HG03457 (cell line): Measurements from ENCODE around the gene ADARB2.

Experiments used
- ATAC-seq: cut with Tn5 transposase; IDR thresholded peaks from one replicate; pipeline ENCODE4 v1.9.1; 2021; ENCODE audit warnings: moderate number of reproducible peaks; ENCODE audit not compliant: unreplicated experiment

Gene ADARB2

GRCh38 chr10:1573981-1574380 lies 163.3 kb downstream of the ADARB2 start:
- no peak for ATAC-seq

DNA sequence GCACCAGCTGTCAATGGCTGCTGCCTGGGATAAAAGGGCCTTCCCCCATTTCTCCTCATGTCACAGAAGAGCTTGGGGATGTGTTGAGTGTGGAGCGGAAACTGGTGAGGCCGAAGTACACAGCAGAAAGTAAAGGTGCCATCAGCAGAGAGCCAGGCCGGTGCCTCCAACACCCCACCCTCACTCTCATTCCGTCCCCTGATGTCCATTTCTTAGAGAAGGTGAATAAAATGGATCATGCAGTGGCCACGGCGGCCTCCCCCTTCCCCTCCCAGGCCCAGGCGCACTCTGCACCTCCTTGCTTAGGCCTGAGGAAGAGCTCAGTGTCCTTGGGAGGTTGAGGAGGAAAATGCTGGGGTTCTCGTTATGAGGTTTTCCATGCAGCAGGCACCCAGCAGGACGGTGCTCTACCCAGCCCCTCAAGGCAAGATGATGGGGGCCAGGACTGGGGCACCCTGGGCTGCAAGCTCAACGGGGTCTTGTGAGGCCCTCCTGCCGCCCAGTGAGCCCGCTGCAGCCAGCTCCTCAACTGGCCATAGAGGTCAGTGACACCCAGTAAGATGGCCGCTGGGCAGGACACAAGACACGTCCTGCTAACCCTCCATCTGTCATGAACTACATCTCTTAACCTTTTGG lies 163.9 kb downstream of the ADARB2 start:
- no peak for ATAC-seq

DNA sequence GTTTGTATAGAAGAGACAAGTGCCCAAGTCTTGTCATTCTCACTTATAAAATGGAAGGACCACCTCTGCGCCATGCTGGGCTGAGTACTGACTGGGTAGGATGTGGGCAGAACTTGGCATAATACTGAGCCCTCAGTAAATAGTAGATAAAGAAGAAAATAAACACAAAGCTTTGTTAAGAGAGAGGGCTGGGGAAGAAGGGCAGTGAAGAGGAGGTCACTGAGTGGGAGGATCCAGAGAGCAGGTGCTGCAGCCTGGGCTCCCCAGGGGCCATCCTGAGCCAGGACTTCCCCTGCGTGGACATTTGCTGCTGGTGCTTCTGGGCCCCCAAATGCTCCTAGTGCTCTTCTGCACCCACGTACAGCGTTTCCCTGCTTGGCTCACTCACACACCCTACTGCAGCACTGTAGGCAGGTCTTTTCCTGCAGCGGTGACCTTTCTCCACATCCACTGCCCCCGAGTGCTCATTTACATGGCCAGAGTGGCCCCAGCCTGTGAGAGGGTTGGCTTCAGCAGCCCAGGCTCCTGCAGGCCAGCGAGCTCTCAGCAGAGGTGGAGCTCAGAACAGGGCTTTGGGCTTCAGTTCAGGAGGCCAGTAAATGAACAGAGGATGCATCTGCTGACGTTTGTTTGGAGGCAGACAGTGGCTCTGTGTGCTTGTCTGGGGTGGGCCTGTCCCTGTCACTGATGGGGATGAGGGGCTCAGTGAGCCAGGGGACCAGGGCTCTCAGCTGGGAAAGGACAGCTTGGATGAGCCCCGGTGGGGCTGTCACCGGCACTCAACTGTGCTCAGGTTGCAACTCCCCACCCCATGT lies 164.6 kb downstream of the ADARB2 start:
- no peak for ATAC-seq

GRCh38 chr10:1571587-1572237 lies 165.6 kb downstream of the ADARB2 start:
- ATAC-seq = no peak

GRCh38 chr10:1570416-1571051 lies 166.8 kb downstream of the ADARB2 start:
- ATAC-seq = no peak

DNA sequence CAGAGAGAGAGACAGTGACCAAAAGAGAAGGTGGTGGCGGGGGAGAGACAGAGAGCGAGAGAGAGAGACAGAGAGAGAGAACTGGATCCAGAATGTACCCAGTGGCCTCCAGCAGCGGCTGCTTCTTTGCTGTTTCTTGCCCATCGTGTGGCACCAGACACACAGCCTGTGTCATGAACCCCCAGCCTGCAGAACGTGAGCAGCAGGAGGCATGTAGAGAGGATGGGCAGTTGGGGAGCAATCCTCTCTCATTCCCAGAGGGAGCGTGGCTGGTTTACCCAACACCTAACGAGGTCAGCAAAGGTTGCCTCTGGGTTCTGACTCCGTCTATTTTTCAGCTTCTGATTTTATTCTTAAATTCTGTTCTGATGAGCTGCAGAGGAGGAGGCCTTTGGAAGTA lies 168.1 kb downstream of the ADARB2 start:
- no peak for ATAC-seq

DNA sequence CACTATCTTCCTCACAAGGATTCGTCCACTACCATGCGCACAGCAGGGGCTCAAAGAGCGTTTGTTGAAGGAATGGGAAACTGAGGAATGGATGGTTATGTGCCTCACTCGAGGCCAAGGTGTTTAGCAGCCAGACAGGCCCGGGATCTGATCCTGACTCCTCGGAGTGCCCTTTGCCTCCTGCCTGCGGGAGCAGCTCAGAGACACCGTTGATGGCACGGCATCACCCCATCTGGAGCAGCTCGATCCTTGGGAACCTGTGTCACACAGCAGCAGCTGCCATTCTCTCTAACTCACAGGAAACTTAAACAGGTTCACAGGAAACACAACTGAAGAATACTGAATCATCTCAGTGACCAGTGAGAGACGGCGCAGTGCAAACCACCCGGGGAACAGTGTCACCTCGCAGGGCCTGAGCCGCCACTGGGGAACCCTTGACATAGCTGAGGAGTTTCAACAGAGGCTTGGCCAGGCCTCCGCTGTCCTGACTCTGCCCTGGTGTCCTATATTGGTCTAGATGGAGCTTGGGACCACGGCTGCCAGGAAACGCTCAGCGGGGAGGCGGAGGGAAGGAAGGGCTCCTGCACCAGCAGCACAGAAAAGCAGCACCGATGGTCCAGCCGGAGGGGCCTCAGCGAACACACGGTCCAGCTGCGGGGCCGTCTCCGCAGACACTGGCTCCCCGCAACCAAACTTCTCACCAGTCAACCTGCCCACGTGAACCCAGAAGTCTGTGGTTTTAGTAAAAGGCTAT lies 169.4 kb downstream of the ADARB2 start:
- no peak for ATAC-seq

DNA sequence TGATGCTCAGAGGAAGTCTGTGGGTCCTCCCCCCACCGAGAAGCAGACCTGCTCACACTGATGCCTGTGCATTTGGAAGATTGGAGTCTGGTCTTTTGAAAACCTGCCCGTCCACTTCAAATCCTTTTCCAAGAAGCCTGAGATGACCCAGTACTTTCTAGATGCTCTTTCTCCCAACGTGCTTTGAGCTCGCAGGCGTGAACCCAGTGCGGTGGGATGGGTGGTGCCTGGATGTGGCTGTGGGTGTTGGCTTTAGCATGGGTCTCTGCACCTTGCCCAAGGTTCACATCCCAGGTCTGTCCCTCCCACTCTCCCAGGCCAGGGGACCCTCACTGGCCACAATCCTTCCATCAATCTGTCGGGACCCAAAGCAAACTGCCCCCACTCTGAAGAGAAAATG lies 170.2 kb downstream of the ADARB2 start:
- ATAC-seq = no peak

GRCh38 chr10:1564791-1565190 lies 172.5 kb downstream of the ADARB2 start:
- no peak for ATAC-seq

DNA sequence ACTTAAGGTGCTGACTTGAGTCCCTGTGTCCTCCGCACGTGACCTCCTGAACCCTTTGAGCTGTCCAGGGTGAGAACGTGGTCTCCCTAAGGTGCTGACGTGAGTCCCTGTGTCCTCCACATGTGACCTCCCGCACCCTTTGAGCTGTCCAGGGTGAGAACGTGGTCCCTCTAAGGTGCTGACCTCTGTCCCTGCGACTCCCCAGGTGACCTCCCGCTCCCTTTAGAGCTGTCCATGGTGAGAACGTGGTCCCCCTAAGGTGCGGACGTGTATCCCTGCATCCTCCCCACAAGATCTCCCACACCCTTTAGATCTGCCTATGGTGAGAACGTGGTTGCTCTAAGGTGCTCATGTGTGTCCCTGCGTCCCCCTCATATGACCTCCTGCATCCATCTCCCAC lies 174.3 kb downstream of the ADARB2 start:
- ATAC-seq = no peak

GRCh38 chr10:1561731-1562337 lies 175.5 kb downstream of the ADARB2 start:
- ATAC-seq = no peak

- no peak for ATAC-seq
These were observed 176.7 kb downstream of the ADARB2 start for GRCh38 chr10:1560535-1561192.

DNA sequence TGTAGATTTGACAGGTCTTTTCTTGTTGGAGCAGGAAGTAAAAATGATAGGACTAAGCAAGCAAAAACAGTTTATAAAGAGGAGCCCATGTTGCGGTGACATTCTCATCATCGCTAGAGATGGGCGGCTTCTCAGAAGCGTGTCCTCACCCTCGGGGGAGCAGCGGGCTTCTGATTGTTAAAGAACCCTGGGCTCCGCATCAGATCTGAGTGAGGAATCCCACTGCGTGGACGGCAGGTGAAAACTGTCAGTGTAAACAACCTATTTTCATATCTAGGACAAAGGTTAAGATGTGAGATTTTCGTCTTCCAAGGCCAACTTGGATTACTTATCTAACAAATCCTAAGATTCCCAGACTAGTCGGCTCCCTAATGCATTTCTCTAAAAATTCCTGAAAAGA lies 177.6 kb downstream of the ADARB2 start:
- ATAC-seq = no peak

- ATAC-seq = no peak
These were observed 178.0 kb downstream of the ADARB2 start for GRCh38 chr10:1559311-1559710.

- no peak for ATAC-seq
These were observed 178.4 kb downstream of the ADARB2 start for GRCh38 chr10:1558906-1559305.

GRCh38 chr10:1557081-1557480 lies 180.2 kb downstream of the ADARB2 start:
- ATAC-seq = no peak

DNA sequence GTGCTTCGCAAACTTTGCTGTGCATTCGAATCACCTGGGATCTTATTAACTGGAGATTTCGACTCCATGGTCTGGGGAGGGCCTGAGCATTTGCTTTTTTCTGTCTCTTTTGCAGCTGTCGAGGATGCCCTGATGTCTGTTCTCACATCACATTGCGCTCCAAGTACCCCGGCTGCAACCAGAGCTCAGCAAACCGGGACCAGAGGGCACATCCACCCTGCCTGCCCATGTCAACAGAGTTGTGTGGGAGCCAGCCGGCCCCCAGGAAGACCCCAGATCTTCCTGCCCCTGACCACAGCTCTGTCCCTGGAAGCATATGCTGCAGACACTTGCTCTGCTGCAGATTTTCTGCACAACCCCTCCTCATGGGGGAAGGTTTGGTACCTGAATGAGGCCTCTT lies 180.8 kb downstream of the ADARB2 start:
- ATAC-seq = no peak

DNA sequence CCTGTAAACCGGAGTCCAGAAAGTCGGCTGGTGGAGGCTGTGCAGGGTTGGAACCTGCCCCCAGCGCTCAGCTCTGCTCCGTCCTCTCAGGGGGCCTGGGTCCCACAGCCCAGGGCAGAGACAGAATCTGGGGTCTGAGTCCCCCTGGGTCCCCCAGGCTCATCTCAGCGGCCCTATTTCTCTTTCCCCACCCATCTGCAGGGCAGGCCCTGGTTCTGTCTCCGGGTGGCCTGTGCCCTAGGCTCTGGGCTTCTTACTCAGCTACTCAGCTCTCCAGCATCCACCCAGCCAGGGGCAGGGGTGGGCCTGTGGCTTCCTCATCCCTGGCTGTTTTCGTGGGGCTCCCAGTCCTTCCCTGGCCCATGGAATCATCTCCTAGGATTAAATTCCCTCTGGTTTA lies 183.4 kb downstream of the ADARB2 start:
- ATAC-seq = no peak

DNA sequence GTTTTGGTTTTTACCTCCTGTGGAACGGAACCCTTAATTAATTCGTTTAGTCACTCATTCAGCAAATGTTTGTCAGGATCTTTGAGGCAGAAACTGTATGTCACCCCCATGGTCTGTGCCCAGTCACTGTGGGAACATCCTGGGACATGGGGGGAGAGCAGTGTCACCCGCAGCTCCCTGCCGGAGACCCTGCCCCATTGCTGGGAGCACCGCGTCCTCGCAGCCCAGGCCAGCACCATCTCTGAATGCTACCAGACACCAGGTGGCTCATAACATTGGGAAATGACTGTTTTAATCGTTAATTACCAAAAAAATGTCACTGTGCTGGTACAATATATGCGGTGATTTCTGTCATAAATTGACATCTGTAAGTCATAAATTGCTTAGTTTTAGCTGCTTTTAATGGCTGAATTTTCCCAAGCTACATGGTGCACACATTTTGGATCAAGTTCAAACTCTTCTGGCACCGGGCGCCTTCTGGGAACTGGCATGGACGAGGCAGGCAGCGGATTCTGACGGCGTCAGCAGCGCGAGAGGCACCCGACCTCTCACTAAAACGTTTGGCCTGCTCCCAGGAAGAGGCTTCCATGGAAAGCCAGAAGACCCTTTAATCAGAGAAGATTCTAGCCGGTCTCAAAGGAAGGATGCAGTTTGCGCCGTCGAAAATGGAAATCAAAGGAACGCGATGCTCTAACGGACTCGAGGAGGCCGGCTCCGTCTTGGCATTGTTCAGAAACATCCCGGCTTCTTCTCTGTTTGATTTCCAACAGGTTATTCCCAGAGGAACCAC lies 184.2 kb downstream of the ADARB2 start:
- no peak for ATAC-seq
